ENCODE data around the gene OLFML3. TPM values are rescaled to one million over a fixed set of nuclear protein-coding genes. Genes with fewer than 3 reads are reported as not detected.
"Not testable (repeated sequence)": the region's sequence is repeated elsewhere in the genome, so short reads cannot be mapped to it uniquely, and the experiment has no call there.

The OLFML3 gene
- total RNA-seq, 1 donor from 2014 or later: 13.8 TPM

- intact Hi-C loops (cut with DNase I): no loop called here
- DNase-seq (ENCODE audit: missing footprints) (no peak), ATAC-seq (no peak)
Measured at GRCh38 chr1:113947388-113948107, 31.7 kb upstream of the OLFML3 start.

- intact Hi-C loops (cut with DNase I); ATAC-seq; DNase-seq (ENCODE audit: missing footprints): not testable (repeated sequence)
Measured at GRCh38 chr1:113948151-113948550, 31.1 kb upstream of the OLFML3 start.

GRCh38 chr1:113949007-113949406 lies 30.3 kb upstream of the OLFML3 start:
- ATAC-seq (no peak), DNase-seq (ENCODE audit: missing footprints) (peak; percentile 40)
- intact Hi-C loops (cut with DNase I): no loop called here

GRCh38 chr1:113950908-113951307 lies 28.4 kb upstream of the OLFML3 start:
- no peak for ATAC-seq
- intact Hi-C loops (cut with DNase I): no loop called here
- no peak for DNase-seq (ENCODE audit: missing footprints)

- ATAC-seq: no peak
- intact Hi-C loops (cut with DNase I): no loop called here
- no peak for DNase-seq (ENCODE audit: missing footprints)
Measured at GRCh38 chr1:113951719-113952118, 27.6 kb upstream of the OLFML3 start.

- DNase-seq (ENCODE audit: missing footprints) (no peak), ATAC-seq (no peak)
- intact Hi-C loops (cut with DNase I): no loop called here
Measured at GRCh38 chr1:113957984-113958383, 21.3 kb upstream of the OLFML3 start.

- DNase-seq (ENCODE audit: missing footprints) (no peak), ATAC-seq (no peak)
- intact Hi-C loops (cut with DNase I): no loop called here
Measured at GRCh38 chr1:113958691-113959090, 20.6 kb upstream of the OLFML3 start.

GRCh38 chr1:113963281-113963906 lies 15.9 kb upstream of the OLFML3 start:
- ATAC-seq (no peak), DNase-seq (ENCODE audit: missing footprints) (no peak)
- intact Hi-C loops (cut with DNase I): no loop called here

GRCh38 chr1:113965703-113966412 lies 13.4 kb upstream of the OLFML3 start:
- intact Hi-C loops (cut with DNase I): no loop called here
- no peak for DNase-seq (ENCODE audit: missing footprints)
- ATAC-seq: peak; percentile 31

- ATAC-seq (no peak), DNase-seq (ENCODE audit: missing footprints) (no peak)
Measured at GRCh38 chr1:113972954-113973353, 6.3 kb upstream of the OLFML3 start.

GRCh38 chr1:113975211-113975895 lies 3.9 kb upstream of the OLFML3 start:
- DNase-seq (ENCODE audit: missing footprints) (no peak), ATAC-seq (no peak)
- intact Hi-C loops (cut with DNase I): loop anchor here (5.0 kb wide), 1 partner anchor 143 kb away; no protein-coding TSS in a partner anchor

More at GRCh38 chr1:113972954-113973353, 6.3 kb upstream of the OLFML3 start:
- intact Hi-C loops (cut with DNase I): no loop called here

- ATAC-seq: peak; percentile 17
- no peak for DNase-seq (ENCODE audit: missing footprints)
- intact Hi-C loops (cut with DNase I): loop anchor here (5.0 kb wide), 1 partner anchor 144 kb away; no protein-coding TSS in a partner anchor
Measured at GRCh38 chr1:113976609-113977278, 2.5 kb upstream of the OLFML3 start.

GRCh38 chr1:113977906-113978305 lies 1.4 kb upstream of the OLFML3 start:
- DNase-seq (ENCODE audit: missing footprints) (no peak), ATAC-seq (no peak)

GRCh38 chr1:113980110-113980509 lies 836 bp downstream of the OLFML3 start:
- intact Hi-C loops (cut with DNase I): loop anchor here (5.0 kb wide), 1 partner anchor 287 kb away; no protein-coding TSS in a partner anchor
- ATAC-seq (no peak), DNase-seq (ENCODE audit: missing footprints) (peak; percentile 79)

More at GRCh38 chr1:113977906-113978305, 1.4 kb upstream of the OLFML3 start:
- intact Hi-C loops (cut with DNase I): loop anchor here (2.0 to 5.0 kb wide), 2 partner anchors 146 to 305 kb away; no protein-coding TSS in a partner anchor

- ATAC-seq: peak; percentile 80
- peak; percentile 80 for DNase-seq (ENCODE audit: missing footprints)
- intact Hi-C loops (cut with DNase I): loop anchor here (5.0 kb wide), 1 partner anchor 285 kb away; no protein-coding TSS in a partner anchor
Measured at GRCh38 chr1:113981962-113982931, 3.0 kb downstream of the OLFML3 start.

- DNase-seq (ENCODE audit: missing footprints): no peak
Measured at GRCh38 chr1:113982949-113983348, 3.7 kb downstream of the OLFML3 start.

GRCh38 chr1:113983391-113983790 lies 4.1 kb downstream of the OLFML3 start:
- DNase-seq (ENCODE audit: missing footprints): no peak
- intact Hi-C loops (cut with DNase I): loop anchor here (5.0 kb wide), 1 partner anchor 284 kb away; no protein-coding TSS in a partner anchor
- ATAC-seq: no peak

More at GRCh38 chr1:113982949-113983348, 3.7 kb downstream of the OLFML3 start:
- ATAC-seq: no peak
- intact Hi-C loops (cut with DNase I): loop anchor here (5.0 kb wide), 1 partner anchor 284 kb away; no protein-coding TSS in a partner anchor
